ENCODE results near the gene USB1.

DNA sequence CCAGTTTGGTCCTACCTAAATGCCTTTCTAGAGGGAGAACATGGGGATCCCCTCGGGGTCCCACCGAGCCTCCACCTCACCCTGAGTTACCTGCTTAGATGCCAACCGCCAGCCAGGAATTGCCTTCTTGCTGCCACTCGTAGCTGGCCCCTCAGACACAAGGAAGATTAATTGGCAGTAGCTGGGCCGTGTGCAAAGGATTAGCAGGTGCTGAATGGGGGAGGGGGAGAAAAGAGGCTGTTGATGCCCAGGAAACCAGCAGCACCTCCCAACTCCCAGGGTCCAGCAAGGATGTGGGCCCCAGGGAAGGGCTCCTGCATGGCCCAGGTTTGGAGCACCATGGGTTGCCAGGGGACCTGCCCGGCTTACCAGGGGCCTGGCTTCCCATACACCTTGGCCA is 30.2 kb upstream of the USB1 start, which contains the start of gene CNGB1:
- TF ChIP-seq, protein P1, sequence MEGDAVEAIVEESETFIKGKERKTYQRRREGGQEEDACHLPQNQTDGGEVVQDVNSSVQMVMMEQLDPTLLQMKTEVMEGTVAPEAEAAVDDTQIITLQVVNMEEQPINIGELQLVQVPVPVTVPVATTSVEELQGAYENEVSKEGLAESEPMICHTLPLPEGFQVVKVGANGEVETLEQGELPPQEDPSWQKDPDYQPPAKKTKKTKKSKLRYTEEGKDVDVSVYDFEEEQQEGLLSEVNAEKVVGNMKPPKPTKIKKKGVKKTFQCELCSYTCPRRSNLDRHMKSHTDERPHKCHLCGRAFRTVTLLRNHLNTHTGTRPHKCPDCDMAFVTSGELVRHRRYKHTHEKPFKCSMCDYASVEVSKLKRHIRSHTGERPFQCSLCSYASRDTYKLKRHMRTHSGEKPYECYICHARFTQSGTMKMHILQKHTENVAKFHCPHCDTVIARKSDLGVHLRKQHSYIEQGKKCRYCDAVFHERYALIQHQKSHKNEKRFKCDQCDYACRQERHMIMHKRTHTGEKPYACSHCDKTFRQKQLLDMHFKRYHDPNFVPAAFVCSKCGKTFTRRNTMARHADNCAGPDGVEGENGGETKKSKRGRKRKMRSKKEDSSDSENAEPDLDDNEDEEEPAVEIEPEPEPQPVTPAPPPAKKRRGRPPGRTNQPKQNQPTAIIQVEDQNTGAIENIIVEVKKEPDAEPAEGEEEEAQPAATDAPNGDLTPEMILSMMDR (IDR thresholded peaks at IDR 0.05), result no peak
- no peak for TF ChIP-seq POLR2A (IDR thresholded peaks at IDR 0.05)

All from heart left ventricle (tissue), 13 donors.